Measurements from ENCODE around the gene PCCA.

DNA sequence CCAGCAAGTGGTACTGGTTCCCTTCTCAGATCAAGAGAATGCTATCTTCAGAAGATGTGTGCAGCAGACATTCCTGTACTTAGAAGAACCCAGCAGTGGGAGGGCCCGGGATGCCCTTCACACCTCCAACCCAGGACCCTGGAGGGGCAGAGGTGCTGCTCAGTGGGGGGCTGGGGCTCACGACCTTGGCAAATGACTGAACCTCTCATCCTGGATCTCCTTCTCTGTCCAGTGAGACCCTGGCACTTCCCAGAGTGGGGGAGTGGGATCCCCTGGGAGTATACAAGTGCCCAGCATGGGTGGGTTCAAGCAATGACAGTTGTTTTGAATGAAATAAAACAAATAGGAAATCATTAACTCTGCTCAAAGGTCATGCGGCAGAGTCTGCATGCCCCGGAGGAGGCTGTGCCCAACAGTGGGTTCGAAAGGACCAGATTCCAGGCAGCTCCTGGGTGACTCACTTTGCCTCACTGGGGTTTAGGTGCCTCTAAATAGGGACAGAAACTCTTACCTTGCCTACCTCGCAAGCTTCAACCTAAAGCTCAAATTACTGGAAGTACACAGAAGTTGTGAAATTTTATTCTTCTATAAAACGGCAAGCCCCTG, 472.8 kb downstream of the PCCA start:
- TF ChIP-seq POLR2AphosphoS5 (IDR thresholded peaks at IDR 0.05) = no peak
- TF ChIP-seq, protein P1, sequence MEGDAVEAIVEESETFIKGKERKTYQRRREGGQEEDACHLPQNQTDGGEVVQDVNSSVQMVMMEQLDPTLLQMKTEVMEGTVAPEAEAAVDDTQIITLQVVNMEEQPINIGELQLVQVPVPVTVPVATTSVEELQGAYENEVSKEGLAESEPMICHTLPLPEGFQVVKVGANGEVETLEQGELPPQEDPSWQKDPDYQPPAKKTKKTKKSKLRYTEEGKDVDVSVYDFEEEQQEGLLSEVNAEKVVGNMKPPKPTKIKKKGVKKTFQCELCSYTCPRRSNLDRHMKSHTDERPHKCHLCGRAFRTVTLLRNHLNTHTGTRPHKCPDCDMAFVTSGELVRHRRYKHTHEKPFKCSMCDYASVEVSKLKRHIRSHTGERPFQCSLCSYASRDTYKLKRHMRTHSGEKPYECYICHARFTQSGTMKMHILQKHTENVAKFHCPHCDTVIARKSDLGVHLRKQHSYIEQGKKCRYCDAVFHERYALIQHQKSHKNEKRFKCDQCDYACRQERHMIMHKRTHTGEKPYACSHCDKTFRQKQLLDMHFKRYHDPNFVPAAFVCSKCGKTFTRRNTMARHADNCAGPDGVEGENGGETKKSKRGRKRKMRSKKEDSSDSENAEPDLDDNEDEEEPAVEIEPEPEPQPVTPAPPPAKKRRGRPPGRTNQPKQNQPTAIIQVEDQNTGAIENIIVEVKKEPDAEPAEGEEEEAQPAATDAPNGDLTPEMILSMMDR (IDR thresholded peaks at IDR 0.05) = no peak
- no peak for TF ChIP-seq POLR2A (IDR thresholded peaks at IDR 0.05)
